Smooth muscle cell (in vitro differentiated cells): ENCODE measurements around the gene TRIM7. TPM values are rescaled to one million over a fixed set of nuclear protein-coding genes. Genes with fewer than 3 reads are reported as not detected.
A peak's percentile ranks its signal among the peaks of the same experiment; 100 is the strongest.

Experiments
- DNase-seq: peaks from one replicate; lab custom pipeline; 2025; ENCODE audit not compliant: unreplicated experiment; lab: John Stamatoyannopoulos, UW
- H2AFZ ChIP-seq: fragments of 200-600 bp; sonication (generic); 2 replicates; pipeline ENCODE4 v1.6.0; 2016; ENCODE audit warnings: antibody characterized with exemption, low read depth, mild to moderate bottlenecking
- H3F3A ChIP-seq: fragments of 200-600 bp; sonication (generic); 2 replicates; pipeline ENCODE4 v1.6.0; 2017; ENCODE audit warnings: antibody characterized with exemption, low read depth
- H3K27ac ChIP-seq: fragments of 200-600 bp; sonication (generic); 2 replicates; pipeline ENCODE4 v1.5.1; 2016; ENCODE audit warnings: low read depth, mild to moderate bottlenecking
- H3K27me3 ChIP-seq: fragments of 200-600 bp; sonication (generic); 2 replicates; pipeline ENCODE4 v1.6.1; 2016; ENCODE audit warnings: low read depth, mild to moderate bottlenecking
- H3K36me3 ChIP-seq: fragments of 200-600 bp; sonication (generic); 2 replicates; pipeline ENCODE4 v1.5.1; 2016; ENCODE audit warnings: low read depth
- H3K4me1 ChIP-seq: fragments of 200-600 bp; sonication (generic); 2 replicates; pipeline ENCODE4 v1.5.1; 2016; ENCODE audit warnings: low read depth
- H3K4me2 ChIP-seq: fragments of 200-600 bp; sonication (generic); 2 replicates; pipeline ENCODE4 v1.6.0; 2016; ENCODE audit warnings: mild to moderate bottlenecking
- H3K4me3 ChIP-seq: fragments of 200-600 bp; sonication (generic); 2 replicates; pipeline ENCODE4 v1.5.1; 2016; ENCODE audit warnings: mild to moderate bottlenecking
- H3K79me2 ChIP-seq: fragments of 200-600 bp; sonication (generic); 2 replicates; pipeline ENCODE4 v1.6.0; 2016; ENCODE audit warnings: low read depth, mild to moderate bottlenecking
- H3K9ac ChIP-seq: fragments of 200-600 bp; sonication (generic); 2 replicates; pipeline ENCODE4 v1.6.0; 2016; ENCODE audit warnings: low read depth
- H3K9me3 ChIP-seq: fragments of 200-600 bp; sonication (generic); replicated peaks from 2 replicates; pipeline ENCODE4 v1.5.1; 2016; ENCODE audit warnings: low read depth
- H4K20me1 ChIP-seq: fragments of 200-600 bp; sonication (generic); 2 replicates; pipeline ENCODE4 v1.6.0; 2016; ENCODE audit warnings: low read depth
- WGBS: methylation state at CpG from one replicate; pipeline ENCODE4 v1.1.7; 2016; ENCODE audit warnings: low lambda C conversion rate; 5-methylcytosine and 5-hydroxymethylcytosine counted together
- polyA plus RNA-seq: library from polyadenylated mRNA; unstranded; fragments of >200 nt; fragmentation: Nextera tagmentation; extraction: Ambion mirVana; gene quantifications from 2 replicates; pipeline ENCODE4 v1.2.1, GENCODE V29; 2016
- total RNA-seq: library from RNA; depleted of rRNA; stranded (reverse); fragments of >200 nt; gene quantifications from 2 replicates; pipeline ENCODE4 v1.2.3, GENCODE V29; 2014
- TF ChIP-seq, protein P1 (sequence below): fragments of 200-600 bp; sonication (generic); IDR thresholded peaks from 2 replicates; pipeline ENCODE4 v1.5.1; 2017; ENCODE audit warnings: borderline replicate concordance, mild to moderate bottlenecking, antibody characterized with exemption; ENCODE audit not compliant: insufficient read depth, poor library complexity, severe bottlenecking

The TRIM7 gene
- total and polyA plus RNA-seq, 2 experiments from 2014 or later: not detected

DNA sequence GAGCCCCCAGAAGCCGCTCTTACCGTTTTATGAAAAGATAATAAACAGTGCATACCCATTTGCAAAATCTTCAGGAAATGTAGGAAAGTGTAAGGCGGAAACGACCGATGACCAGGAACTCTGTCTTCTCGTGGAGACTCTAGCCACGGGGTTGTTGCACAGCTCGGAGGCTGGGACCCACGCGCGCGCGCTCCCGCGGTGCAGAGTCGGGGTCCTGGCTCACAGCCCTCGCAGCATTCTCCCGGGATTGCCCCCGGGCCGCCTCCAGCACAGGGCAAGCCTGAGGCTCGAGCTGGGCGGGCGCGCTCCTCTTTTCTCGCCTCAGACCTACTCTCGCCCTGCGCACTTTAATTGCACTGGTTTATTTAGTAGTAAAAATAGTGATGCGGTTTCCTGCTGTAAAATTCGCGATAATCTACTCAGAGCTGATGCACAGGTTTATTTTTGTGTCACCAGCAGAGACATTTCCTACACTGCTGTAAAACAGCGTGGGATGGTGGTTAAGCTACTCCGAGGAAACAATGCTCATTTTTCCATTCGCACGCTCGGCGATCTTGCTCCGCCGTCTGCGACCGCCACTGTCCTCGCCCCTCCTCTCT is 15.5 kb downstream of the TRIM7 start:
- Histone ChIP-seq H3K4me2 (peak overlapping the region; percentile 93), H3K4me3 (peak overlapping the region; percentile 73), H3K36me3 (no peaks in the 10 kb centered on the region), H3F3A (peaks cover 3% of the 10 kb centered on the region), H3K27ac (no peak overlapping the region), H4K20me1 (no peaks in the 10 kb centered on the region), H3K79me2 (no peaks in the 10 kb centered on the region), H2AFZ (peak overlapping the region; percentile 91), H3K4me1 (peaks cover 8% of the 10 kb centered on the region), H3K27me3 (no peaks in the 10 kb centered on the region), H3K9ac (peak overlapping the region; percentile 4), H3K9me3 (no peaks in the 10 kb centered on the region)
- TF ChIP-seq, protein P1, sequence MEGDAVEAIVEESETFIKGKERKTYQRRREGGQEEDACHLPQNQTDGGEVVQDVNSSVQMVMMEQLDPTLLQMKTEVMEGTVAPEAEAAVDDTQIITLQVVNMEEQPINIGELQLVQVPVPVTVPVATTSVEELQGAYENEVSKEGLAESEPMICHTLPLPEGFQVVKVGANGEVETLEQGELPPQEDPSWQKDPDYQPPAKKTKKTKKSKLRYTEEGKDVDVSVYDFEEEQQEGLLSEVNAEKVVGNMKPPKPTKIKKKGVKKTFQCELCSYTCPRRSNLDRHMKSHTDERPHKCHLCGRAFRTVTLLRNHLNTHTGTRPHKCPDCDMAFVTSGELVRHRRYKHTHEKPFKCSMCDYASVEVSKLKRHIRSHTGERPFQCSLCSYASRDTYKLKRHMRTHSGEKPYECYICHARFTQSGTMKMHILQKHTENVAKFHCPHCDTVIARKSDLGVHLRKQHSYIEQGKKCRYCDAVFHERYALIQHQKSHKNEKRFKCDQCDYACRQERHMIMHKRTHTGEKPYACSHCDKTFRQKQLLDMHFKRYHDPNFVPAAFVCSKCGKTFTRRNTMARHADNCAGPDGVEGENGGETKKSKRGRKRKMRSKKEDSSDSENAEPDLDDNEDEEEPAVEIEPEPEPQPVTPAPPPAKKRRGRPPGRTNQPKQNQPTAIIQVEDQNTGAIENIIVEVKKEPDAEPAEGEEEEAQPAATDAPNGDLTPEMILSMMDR: no peak
- DNase-seq: no peak
- WGBS: 1% methylated on average over 40 of the region's 41 CpGs

- TF ChIP-seq, protein P1: no peak
- 1% methylated on average over 35 of the region's 35 CpGs for WGBS
- DNase-seq: no peak
Measured at GRCh38 chr5:181188700-181189362, 16.2 kb downstream of the TRIM7 start.

GRCh38 chr5:181187500-181188213 is 17.3 kb downstream of the TRIM7 start:
- peak overlapping the region; percentile 73 for H3K4me3 ChIP-seq
- H3K27me3 ChIP-seq: no peaks in the 10 kb centered on the region
- H3K9me3 ChIP-seq: no peaks in the 10 kb centered on the region
- TF ChIP-seq, protein P1: peak; percentile 40
- peaks cover 3% of the 10 kb centered on the region for H3F3A ChIP-seq
- no peak for DNase-seq
- H4K20me1 ChIP-seq: no peaks in the 10 kb centered on the region
- peak overlapping the region; percentile 74 for H2AFZ ChIP-seq
- H3K9ac ChIP-seq: peak overlapping the region; percentile 50
- no peaks in the 10 kb centered on the region for H3K36me3 ChIP-seq
- H3K4me1 ChIP-seq: peaks cover 8% of the 10 kb centered on the region
- H3K79me2 ChIP-seq: no peaks in the 10 kb centered on the region
- H3K27ac ChIP-seq: peak overlapping the region; percentile 82
- 2% methylated on average over 36 of the region's 37 CpGs for WGBS
- peak overlapping the region; percentile 81 for H3K4me2 ChIP-seq

More at GRCh38 chr5:181188700-181189362, 16.2 kb downstream of the TRIM7 start:
- no peaks in the 10 kb centered on the region for H3K9me3 ChIP-seq
- no peak overlapping the region for H3K9ac ChIP-seq
- H3F3A ChIP-seq: peaks cover 3% of the 10 kb centered on the region
- H3K4me3 ChIP-seq: peak overlapping the region; percentile 73
- no peaks in the 10 kb centered on the region for H4K20me1 ChIP-seq
- H3K27ac ChIP-seq: peak overlapping the region; percentile 60
- H3K27me3 ChIP-seq: no peaks in the 10 kb centered on the region
- peak overlapping the region; percentile 93 for H3K4me2 ChIP-seq
- H3K36me3 ChIP-seq: no peaks in the 10 kb centered on the region
- H2AFZ ChIP-seq: peak overlapping the region; percentile 91
- H3K4me1 ChIP-seq: peaks cover 8% of the 10 kb centered on the region
- no peaks in the 10 kb centered on the region for H3K79me2 ChIP-seq
